ENCODE data around the gene FOXO6. TPM values are rescaled to one million over a fixed set of nuclear protein-coding genes. Genes with fewer than 3 reads are reported as not detected.

Gene FOXO6
- total RNA-seq, 2 donors from 2014 or later: 1.4 to 1.9 TPM

DNA sequence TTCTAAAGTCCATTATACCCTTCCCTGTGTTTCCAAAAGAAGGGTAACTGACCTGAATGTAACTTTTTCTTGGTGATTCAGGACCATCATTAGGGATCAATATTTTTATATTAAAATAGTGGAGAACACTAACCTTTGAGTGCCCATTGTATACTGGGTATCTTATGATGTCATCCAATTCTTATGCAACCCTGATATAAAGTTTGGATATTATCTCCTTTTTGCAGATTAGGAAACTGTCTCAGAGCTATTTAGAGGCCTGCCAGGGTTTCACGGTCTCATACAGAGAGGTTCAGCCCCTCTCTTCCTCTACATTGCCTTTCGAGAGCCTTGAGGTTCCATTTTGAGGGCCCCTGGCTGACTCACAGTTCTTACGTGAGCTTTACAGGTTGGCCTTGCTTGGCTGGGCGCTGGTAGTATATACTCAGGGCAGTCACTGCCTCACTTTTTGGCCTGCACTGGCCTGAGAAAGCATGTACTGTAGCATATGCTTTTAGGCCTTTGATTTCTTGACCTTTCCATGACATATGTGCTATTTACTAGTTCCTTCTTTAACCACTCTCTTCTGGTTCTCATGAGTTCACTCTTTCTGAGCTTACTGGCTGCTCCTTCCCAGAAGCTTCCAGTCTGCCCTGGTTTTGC is 15.7 kb upstream of the FOXO6 start:
- Histone ChIP-seq H3K4me3 (no peak overlapping the region), H3K36me3 (no peaks in the 10 kb centered on the region), H3K27me3 (no peaks in the 10 kb centered on the region), H3K4me1 (peaks cover 0 to 6% of the 10 kb centered on the region in 2 donors), H3K9me3 (no peaks in the 10 kb centered on the region), H3K27ac (no peak overlapping the region)
- no peak for DNase-seq (ENCODE audit: low spot score)
- TF ChIP-seq CTCF (IDR thresholded peaks at IDR 0.05): no peak

DNA sequence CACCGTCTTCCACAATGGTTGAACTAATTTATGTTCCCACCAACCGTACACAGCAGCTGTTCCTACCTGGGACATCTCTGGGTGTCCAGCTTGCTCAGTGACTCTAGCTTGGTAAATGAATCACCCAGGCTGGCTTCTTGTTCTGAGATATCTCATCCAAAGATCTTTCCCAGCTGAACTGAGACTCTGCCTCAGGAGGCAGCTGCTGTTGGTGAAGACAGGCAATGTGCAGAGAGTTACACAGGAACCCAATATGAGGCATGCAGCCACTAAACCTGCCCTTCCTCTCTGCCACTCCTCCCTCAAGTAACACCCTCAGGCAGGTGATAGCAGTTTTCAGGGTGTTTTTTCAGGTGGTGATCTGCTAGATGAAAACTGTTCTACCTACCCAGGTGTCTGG is 14.0 kb upstream of the FOXO6 start:
- Histone ChIP-seq H3K27me3 (no peaks in the 10 kb centered on the region), H3K4me3 (no peak overlapping the region), H3K27ac (no peak overlapping the region), H3K9me3 (no peaks in the 10 kb centered on the region), H3K4me1 (peaks cover 0 to 5% of the 10 kb centered on the region in 2 donors), H3K36me3 (no peaks in the 10 kb centered on the region)
- DNase-seq (ENCODE audit: low spot score): no peak
- no peak for TF ChIP-seq CTCF (IDR thresholded peaks at IDR 0.05)

DNA sequence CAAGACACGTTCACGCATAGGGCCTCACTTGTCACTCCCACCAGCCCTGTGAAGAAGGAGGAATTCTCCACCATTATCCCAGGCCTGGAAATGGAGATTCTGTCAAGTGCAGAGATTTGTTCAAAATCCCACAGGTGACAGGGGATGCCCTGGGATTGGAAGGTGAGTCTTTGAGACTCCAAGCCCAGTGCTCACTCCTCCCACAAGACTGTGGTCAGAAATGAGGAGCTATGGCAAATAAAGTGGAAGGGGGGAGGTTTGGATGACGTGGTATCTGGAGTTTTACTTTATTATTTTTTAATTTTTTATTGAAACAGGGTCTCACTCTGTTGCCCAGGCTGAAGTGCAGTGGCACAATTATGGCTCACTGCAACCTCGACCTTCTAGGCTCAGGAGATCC is 12.8 kb upstream of the FOXO6 start:
- no peak for TF ChIP-seq CTCF (IDR thresholded peaks at IDR 0.05)
- no peaks in the 10 kb centered on the region for H3K9me3 ChIP-seq
- H3K27ac ChIP-seq: no peak overlapping the region
- no peaks in the 10 kb centered on the region for H3K36me3 ChIP-seq
- H3K27me3 ChIP-seq: no peaks in the 10 kb centered on the region
- DNase-seq (ENCODE audit: low spot score): no peak
- H3K4me3 ChIP-seq: no peak overlapping the region
- H3K4me1 ChIP-seq: no peaks in the 10 kb centered on the region

DNA sequence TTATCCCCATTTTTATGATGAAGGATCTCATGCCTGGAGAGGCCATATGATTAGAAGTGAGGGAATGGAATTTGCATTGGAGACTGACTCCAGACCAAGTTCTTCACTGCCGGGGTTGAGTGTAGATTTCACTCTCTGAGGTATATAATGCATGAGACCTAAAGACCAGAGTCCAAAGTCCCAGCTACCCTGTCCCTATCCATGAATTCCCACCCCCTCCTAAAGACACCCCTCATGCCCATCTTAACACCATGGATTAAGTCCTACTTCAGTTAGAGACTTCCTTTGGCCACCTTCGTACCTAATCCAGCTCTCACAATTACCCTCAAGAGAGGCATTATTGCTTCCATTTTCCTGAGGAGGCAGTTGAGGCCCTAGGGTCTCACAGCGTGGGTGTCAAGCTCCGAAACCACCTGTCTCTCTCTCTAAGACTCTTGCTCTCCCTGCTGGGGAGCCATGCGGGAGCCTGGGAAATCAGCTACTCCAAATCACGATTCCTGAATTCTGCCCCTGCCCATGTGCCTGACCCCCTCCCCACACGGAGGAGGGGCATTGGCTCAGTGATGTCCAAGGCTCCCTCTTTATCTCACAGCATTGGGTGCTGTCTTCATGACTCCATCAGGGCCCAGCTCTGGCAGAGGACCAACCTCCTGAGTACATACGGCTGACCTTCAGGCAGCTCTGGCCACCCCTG is 11.7 kb upstream of the FOXO6 start:
- Histone ChIP-seq H3K4me1 (peaks cover 0 to 9% of the 10 kb centered on the region in 2 donors), H3K36me3 (no peaks in the 10 kb centered on the region), H3K9me3 (no peaks in the 10 kb centered on the region), H3K27ac (no peak overlapping the region), H3K4me3 (no peak overlapping the region), H3K27me3 (no peaks in the 10 kb centered on the region)
- DNase-seq (ENCODE audit: low spot score): no peak
- TF ChIP-seq CTCF (IDR thresholded peaks at IDR 0.05): no peak

- DNase-seq (ENCODE audit: low spot score): no peak
- TF ChIP-seq CTCF (IDR thresholded peaks at IDR 0.05): no peak
- peaks cover 0 to 11% of the 10 kb centered on the region in 2 donors for H3K4me1 ChIP-seq
Observed at GRCh38 chr1:41350055-41350378, 11.2 kb upstream of the FOXO6 start.

More at GRCh38 chr1:41350055-41350378, 11.2 kb upstream of the FOXO6 start:
- no peak overlapping the region for H3K4me3 ChIP-seq
- H3K36me3 ChIP-seq: no peaks in the 10 kb centered on the region
- H3K9me3 ChIP-seq: no peaks in the 10 kb centered on the region
- no peaks in the 10 kb centered on the region for H3K27me3 ChIP-seq
- H3K27ac ChIP-seq: no peak overlapping the region

Measured in right atrium auricular region (tissue), 2 donors.